Left lung (tissue), 10 donors: Measurements from ENCODE around the gene MET. TPM values are rescaled to one million over a fixed set of nuclear protein-coding genes. Genes with fewer than 3 reads are reported as not detected.
A peak's percentile ranks its signal among the peaks of the same experiment; 100 is the strongest.

ENCODE experiments used
- ATAC-seq: fragments of 200-7000 bp; cut with Tn5 transposase; one replicate; pipeline ENCODE4 v1.9.1; 2020; ENCODE audit warnings: moderate library complexity
- DNase-seq, 4 donors: peaks; one replicate each; pipeline ENCODE4 v3.0.0-alpha.2; 2013 to 2020
- H3K27ac ChIP-seq, 2 donors: fragments of 200-600 bp; sonication (generic) in 1 of 2; one replicate each; pipeline versions ENCODE4 v1.5.0 to v1.8.0; 2020 to 2021
- H3K27me3 ChIP-seq, 2 donors: fragments of 200-600 bp; sonication (generic) in 1 of 2; one replicate each; pipeline versions ENCODE4 v1.5.0 to v1.8.0; 2020 to 2021
- H3K36me3 ChIP-seq, 2 donors: fragments of 200-600 bp; sonication (generic) in 1 of 2; one replicate each; pipeline versions ENCODE4 v1.5.0 to v1.8.0; 2020 to 2021
- H3K4me1 ChIP-seq, 2 donors: fragments of 200-600 bp; one replicate each; pipeline ENCODE4 v1.8.0; 2021
- H3K4me3 ChIP-seq, 2 donors: fragments of 200-600 bp; sonication (generic) in 1 of 2; one replicate each; pipeline versions ENCODE4 v1.5.0 to v1.8.0; 2020 to 2021; ENCODE audit warnings: mild to moderate bottlenecking in 1 of 2
- H3K9me3 ChIP-seq, 2 donors: fragments of 200-600 bp; sonication (generic) in 1 of 2; one replicate each; pipeline versions ENCODE4 v1.5.0 to v1.8.0; 2020 to 2021
- intact Hi-C, 2 donors: fragments of 100-400 bp; cut with DNase I; formaldehyde crosslinking; loops; one replicate each; pipeline versions ENCODE4 v1.11.2 to v1.14.2; 2022
- polyA plus RNA-seq, 6 donors: library from polyadenylated mRNA; unstranded; fragments of 120-200 nt; gene quantifications; one replicate each; pipeline ENCODE4 v1.2.1, GENCODE V29; 2013; ENCODE audit not compliant: insufficient read length in 6 of 6
- total RNA-seq, 2 donors: library from RNA; stranded (reverse); fragmentation: NEBNext Ultra II Directional; extraction: Animal tissue kit (Norgen Biotek cat#: 25700); gene quantifications; one replicate each; pipeline ENCODE4 v1.2.1, GENCODE V29; 2021
- TF ChIP-seq, protein P1 (sequence below), 2 donors: fragments of 200-600 bp; sonication (generic) in 1 of 2; IDR thresholded peaks; one replicate each; pipeline versions ENCODE4 v1.5.0 to v1.8.0; 2021; ENCODE audit warnings: antibody characterized with exemption in 2 of 2
- donor health status: DM: no; HTN: yes; CAD: no.
- donor health status: DM: no; HTN: no; CAD: no.

Gene MET
- total and polyA plus RNA-seq, 8 donors, result 24.7 to 89.3 (median 32.1) TPM

DNA sequence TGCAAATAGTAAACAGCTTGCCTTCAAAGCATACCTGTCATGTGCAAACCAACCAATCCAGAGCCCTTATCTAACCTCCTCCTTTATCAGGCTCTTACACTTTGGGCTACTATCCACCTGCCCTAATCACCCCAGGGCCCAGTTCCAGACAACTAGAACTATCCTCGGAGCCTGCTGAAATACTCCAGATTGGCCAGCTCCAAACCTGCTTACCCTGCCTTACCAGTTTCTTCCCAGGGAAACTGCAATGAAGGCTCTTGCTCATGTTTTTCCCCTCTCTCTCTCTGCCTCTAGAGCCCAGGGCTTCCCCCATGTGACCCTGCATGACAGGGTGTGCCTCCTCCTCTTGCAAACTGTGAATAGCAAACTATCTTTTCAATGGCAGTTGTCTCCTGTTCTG, 109.0 kb downstream of the MET start:
- peak in 2 of 4 donors; percentile 67 to 78 for DNase-seq
- ATAC-seq, result peak; percentile 80
- no peak overlapping the region for H3K27ac ChIP-seq
- H3K9me3 ChIP-seq, result no peaks in the 10 kb centered on the region
- H3K4me1 ChIP-seq, result peaks cover 0 to 11% of the 10 kb centered on the region in 2 donors
- peaks cover 0 to 6% of the 10 kb centered on the region in 2 donors for H3K36me3 ChIP-seq
- H3K4me3 ChIP-seq, result no peak overlapping the region
- TF ChIP-seq, protein P1, sequence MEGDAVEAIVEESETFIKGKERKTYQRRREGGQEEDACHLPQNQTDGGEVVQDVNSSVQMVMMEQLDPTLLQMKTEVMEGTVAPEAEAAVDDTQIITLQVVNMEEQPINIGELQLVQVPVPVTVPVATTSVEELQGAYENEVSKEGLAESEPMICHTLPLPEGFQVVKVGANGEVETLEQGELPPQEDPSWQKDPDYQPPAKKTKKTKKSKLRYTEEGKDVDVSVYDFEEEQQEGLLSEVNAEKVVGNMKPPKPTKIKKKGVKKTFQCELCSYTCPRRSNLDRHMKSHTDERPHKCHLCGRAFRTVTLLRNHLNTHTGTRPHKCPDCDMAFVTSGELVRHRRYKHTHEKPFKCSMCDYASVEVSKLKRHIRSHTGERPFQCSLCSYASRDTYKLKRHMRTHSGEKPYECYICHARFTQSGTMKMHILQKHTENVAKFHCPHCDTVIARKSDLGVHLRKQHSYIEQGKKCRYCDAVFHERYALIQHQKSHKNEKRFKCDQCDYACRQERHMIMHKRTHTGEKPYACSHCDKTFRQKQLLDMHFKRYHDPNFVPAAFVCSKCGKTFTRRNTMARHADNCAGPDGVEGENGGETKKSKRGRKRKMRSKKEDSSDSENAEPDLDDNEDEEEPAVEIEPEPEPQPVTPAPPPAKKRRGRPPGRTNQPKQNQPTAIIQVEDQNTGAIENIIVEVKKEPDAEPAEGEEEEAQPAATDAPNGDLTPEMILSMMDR (IDR thresholded peaks at IDR 0.05), result no peak
- H3K27me3 ChIP-seq, result no peaks in the 10 kb centered on the region
- intact Hi-C loops, result loop anchor here in 1 of 2 donors (10.0 kb wide), 1 partner anchor 106 kb away; the partner anchor contains the start of gene MET

DNA sequence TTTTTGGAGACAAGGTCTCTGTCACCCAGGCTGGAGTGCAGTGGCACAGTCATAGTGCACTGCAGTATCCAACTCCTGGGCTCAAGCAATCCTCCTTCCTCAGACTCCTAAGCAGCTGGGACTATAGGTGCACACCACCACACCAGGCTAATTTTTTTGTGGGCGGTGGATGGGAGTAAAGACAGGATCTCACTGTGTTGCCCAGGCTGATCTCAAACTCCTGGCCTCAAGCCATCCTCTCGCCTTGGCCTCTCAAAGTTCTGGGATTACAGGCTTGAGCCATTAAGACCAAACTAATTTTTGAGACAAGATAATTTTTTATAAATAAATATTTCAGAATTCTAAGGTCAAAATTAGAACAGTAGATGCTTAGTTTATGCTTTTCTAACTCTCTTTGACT, 109.6 kb downstream of the MET start:
- ATAC-seq, result no peak
- H3K27ac ChIP-seq, result no peak overlapping the region
- peaks cover 0 to 6% of the 10 kb centered on the region in 2 donors for H3K36me3 ChIP-seq
- intact Hi-C loops, result loop anchor here in 1 of 2 donors (10.0 kb wide), 1 partner anchor 107 kb away; the partner anchor contains the start of gene MET
- no peak for DNase-seq
- TF ChIP-seq, protein P1 (IDR thresholded peaks at IDR 0.05), result no peak
- H3K9me3 ChIP-seq, result no peaks in the 10 kb centered on the region
- no peak overlapping the region for H3K4me3 ChIP-seq
- no peaks in the 10 kb centered on the region for H3K27me3 ChIP-seq
- H3K4me1 ChIP-seq, result peaks cover 0 to 11% of the 10 kb centered on the region in 2 donors

DNA sequence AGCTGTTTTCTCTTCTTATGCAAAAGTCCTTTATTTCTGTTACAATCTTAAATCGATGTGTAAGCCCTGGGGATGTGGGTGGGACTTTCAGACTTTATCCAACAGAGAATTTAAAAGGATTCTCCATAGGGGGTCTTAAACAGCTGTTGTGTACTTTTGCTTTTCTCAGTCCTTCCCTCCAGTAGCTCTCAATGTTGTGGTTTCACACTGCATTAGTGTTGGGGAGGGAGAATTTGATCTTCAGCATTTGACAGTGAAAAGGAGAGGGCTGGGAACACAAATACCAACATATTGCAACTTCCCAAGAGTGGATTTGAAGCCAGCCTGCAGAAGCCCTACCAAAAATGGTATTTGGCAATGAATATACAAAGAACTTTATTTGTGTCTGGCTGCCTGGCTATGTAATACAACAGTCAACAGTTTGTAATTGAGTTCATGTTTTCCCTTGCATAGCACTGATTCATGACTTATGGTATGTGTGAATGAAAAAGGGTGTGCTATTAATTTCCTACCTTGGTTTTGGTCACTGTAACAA, 110.2 kb downstream of the MET start:
- H3K27me3 ChIP-seq, result no peaks in the 10 kb centered on the region
- peak in 2 of 4 donors; percentile 65 to 67 for DNase-seq
- peaks cover 0 to 6% of the 10 kb centered on the region in 2 donors for H3K36me3 ChIP-seq
- no peaks in the 10 kb centered on the region for H3K9me3 ChIP-seq
- intact Hi-C loops, result loop anchor here in 1 of 2 donors (10.0 kb wide), 1 partner anchor 107 kb away; the partner anchor contains the start of gene MET
- no peak overlapping the region for H3K4me3 ChIP-seq
- ATAC-seq, result no peak
- TF ChIP-seq, protein P1 (IDR thresholded peaks at IDR 0.05), result no peak
- peaks cover 0 to 11% of the 10 kb centered on the region in 2 donors for H3K4me1 ChIP-seq
- no peak overlapping the region for H3K27ac ChIP-seq

DNA sequence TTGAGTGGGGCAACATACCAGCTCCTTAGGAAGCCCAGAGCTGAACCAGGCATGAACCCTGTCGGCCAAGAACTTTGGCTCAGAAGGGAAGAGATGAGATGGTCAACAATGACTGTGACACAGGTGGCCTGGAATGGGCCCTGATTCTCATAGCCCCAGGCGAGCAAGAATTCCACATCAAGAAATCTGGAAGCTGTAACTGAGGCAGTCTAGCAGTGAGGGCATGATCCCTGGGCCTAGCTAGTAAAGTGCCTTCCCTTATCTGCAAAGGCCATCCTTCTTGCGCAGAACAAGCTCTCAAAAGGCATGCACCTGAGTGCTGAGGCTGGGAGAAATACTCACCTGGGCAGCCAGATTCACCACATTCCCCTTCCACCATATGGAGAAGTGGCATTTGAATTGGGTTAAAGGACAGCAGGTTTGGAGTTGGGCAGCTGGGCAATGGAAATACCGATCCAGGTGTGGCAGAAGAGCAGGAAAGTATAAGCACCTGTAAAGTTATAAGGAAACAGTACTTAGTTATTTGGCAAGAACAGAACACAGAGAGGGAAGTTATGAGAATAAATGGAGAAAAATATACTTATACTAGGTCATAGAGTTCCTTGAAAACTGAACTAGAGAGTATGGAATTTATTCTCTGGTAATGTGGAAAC, 111.8 kb downstream of the MET start:
- intact Hi-C loops, result loop anchor here in 1 of 2 donors (10.0 kb wide), 1 partner anchor 109 kb away; the partner anchor contains the start of gene MET
- TF ChIP-seq, protein P1 (IDR thresholded peaks at IDR 0.05), result no peak
- Histone ChIP-seq H3K4me1 (peaks cover under 1 to 6% of the 10 kb centered on the region in 2 donors), H3K27ac (no peak overlapping the region), H3K36me3 (peaks cover 0 to 6% of the 10 kb centered on the region in 2 donors), H3K27me3 (no peaks in the 10 kb centered on the region), H3K4me3 (no peak overlapping the region), H3K9me3 (no peaks in the 10 kb centered on the region)
- ATAC-seq (no peak), DNase-seq (no peak)

DNA sequence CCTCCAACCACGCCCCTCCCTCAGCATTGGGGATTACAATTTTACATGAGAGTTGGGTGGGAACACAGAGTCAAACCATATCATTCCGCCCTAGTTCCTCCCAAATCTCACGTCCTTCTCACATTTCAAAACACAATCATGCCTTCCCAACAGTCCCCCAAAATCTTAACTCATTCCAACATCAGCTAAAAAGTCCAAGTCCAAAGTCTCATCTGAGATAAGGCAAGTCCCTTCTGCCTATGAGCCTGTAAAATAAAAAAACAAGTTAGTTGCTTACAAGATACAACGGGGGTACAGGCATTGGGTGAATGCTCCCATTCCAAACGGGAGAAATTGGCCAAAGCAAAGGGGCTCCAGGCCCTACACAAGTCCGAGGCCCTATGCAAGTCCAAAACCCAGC, 112.7 kb downstream of the MET start:
- intact Hi-C loops, result loop anchor here in 1 of 2 donors (10.0 kb wide), 1 partner anchor 110 kb away; the partner anchor contains the start of gene MET
- TF ChIP-seq, protein P1 (IDR thresholded peaks at IDR 0.05), result no peak
- Histone ChIP-seq H3K27me3 (no peaks in the 10 kb centered on the region), H3K36me3 (peaks cover 0 to 6% of the 10 kb centered on the region in 2 donors), H3K9me3 (no peaks in the 10 kb centered on the region), H3K4me3 (no peak overlapping the region), H3K4me1 (peaks cover 6 to 7% of the 10 kb centered on the region in 2 donors), H3K27ac (no peak overlapping the region)
- no peak for DNase-seq
- no peak for ATAC-seq
